GM12892 (cell line): ENCODE measurements around the gene PEAR1.

Experiments used
- POLR2A ChIP-seq: IDR thresholded peaks from 2 replicates; pipeline ENCODE4 v1.6.1; 2011; ENCODE audit warnings: low read depth, low read length, control low read depth
- POLR2AphosphoS5 ChIP-seq: IDR thresholded peaks from 2 replicates; pipeline ENCODE4 v1.6.1; 2011; ENCODE audit warnings: low read depth, low read length, control low read depth
- TAF1 ChIP-seq: IDR thresholded peaks from 2 replicates; pipeline ENCODE4 v1.6.1; 2011; ENCODE audit warnings: low read depth, mild to moderate bottlenecking, control low read depth, low read length, borderline replicate concordance

- TF ChIP-seq POLR2A: no peak
- TF ChIP-seq POLR2AphosphoS5: no peak
- no peak for TF ChIP-seq TAF1
Observed at GRCh38 chr1:156885314-156885713, 8.2 kb upstream of the PEAR1 start.
